Calu3 (cell line): ENCODE results near the gene MYL1. TPM values are rescaled to one million over a fixed set of nuclear protein-coding genes. Genes with fewer than 3 reads are reported as not detected.

Experiments used
- BruUV-seq: library from RNA; stranded (reverse); fragments of 400-500 nt; replicated peaks from 2 replicates; lab custom pipeline; 2021; lab: Mats Ljungman, UMichigan
- CTCF ChIA-PET: fragments of 300-600 bp; sonication (Branson Sonifier 250); formaldehyde crosslinking; loops from one replicate; lab custom pipeline; 2022; ENCODE audit warnings: antibody characterized with exemption; lab: Charles Lee
- DNase-seq: peaks from one replicate; pipeline ENCODE4 v3.0.0; 2022
- H3K27ac Mint-ChIP-seq: one replicate; pipeline ENCODE4 v1.8.0; 2022; ENCODE audit warnings: mixed read lengths; ENCODE audit not compliant: unreplicated experiment
- H3K27me3 Mint-ChIP-seq: one replicate; pipeline ENCODE4 v1.8.0; 2022; ENCODE audit warnings: mixed read lengths; ENCODE audit not compliant: unreplicated experiment
- H3K36me3 Mint-ChIP-seq: one replicate; pipeline ENCODE4 v1.8.0; 2022; ENCODE audit warnings: mild to moderate bottlenecking, moderate library complexity, mixed read lengths; ENCODE audit not compliant: insufficient read depth, unreplicated experiment
- H3K4me1 Mint-ChIP-seq: one replicate; pipeline ENCODE4 v1.8.0; 2022; ENCODE audit warnings: mild to moderate bottlenecking, low read depth, mixed read lengths; ENCODE audit not compliant: unreplicated experiment
- H3K4me3 Mint-ChIP-seq: one replicate; pipeline ENCODE4 v1.8.0; 2022; ENCODE audit warnings: mild to moderate bottlenecking, low read depth, moderate library complexity, mixed read lengths; ENCODE audit not compliant: unreplicated experiment
- H3K9me3 Mint-ChIP-seq: one replicate; pipeline ENCODE4 v1.8.0; 2022; ENCODE audit warnings: low read depth, mixed read lengths; ENCODE audit not compliant: unreplicated experiment
- CTCF ChIP-seq: fragments of 200-600 bp; IDR thresholded peaks from one replicate; pipeline ENCODE4 v1.8.0; 2022; ENCODE audit warnings: antibody characterized with exemption; ENCODE audit not compliant: unreplicated experiment
- intact Hi-C: fragments of 100-400 bp; cut with micrococcal nuclease; formaldehyde crosslinking; loops from one replicate; pipeline ENCODE4 v1.10.0; 2022; ENCODE audit not compliant: unreplicated experiment
- total RNA-seq: library from RNA; stranded (reverse); gene quantifications from 2 replicates; pipeline ENCODE4 v1.2.3, GENCODE V29; 2022

MYL1 gene
- total RNA-seq, 1 experiment from 2014 or later, result not detected

- H3K27ac Mint-ChIP-seq, result no peak overlapping the region
- intact Hi-C loops, result no loop called here
Observed at GRCh38 chr2:210356944-210357343, 42.0 kb upstream of the MYL1 start.

GRCh38 chr2:210337159-210337558, 22.2 kb upstream of the MYL1 start:
- Mint-ChIP-seq H3K36me3 (no peaks in the 10 kb centered on the region), H3K27me3 (no peaks in the 10 kb centered on the region), H3K27ac (no peak overlapping the region), H3K9me3 (peaks cover 2% of the 10 kb centered on the region), H3K4me1 (no peaks in the 10 kb centered on the region), H3K4me3 (no peak overlapping the region)
- no peak for DNase-seq
- BruUV-seq, result no TSS peak
- CTCF ChIA-PET, result interaction anchor here (0.7 kb wide), 1 partner anchor 14 kb away, joined by 3 read pairs; no protein-coding TSS in a partner anchor
- TF ChIP-seq CTCF, result no peak
- intact Hi-C loops, result loop anchor here (2.0 kb wide), 1 partner anchor 62 kb away; no protein-coding TSS in a partner anchor

More at GRCh38 chr2:210356944-210357343, 42.0 kb upstream of the MYL1 start:
- Mint-ChIP-seq H3K4me1 (no peaks in the 10 kb centered on the region), H3K9me3 (no peaks in the 10 kb centered on the region), H3K27me3 (peaks cover 5% of the 10 kb centered on the region), H3K4me3 (no peak overlapping the region), H3K36me3 (no peaks in the 10 kb centered on the region)
- CTCF ChIA-PET, result no interaction called here
- no peak for DNase-seq
- TF ChIP-seq CTCF, result no peak
- no TSS peak for BruUV-seq

- no peak overlapping the region for H3K27ac Mint-ChIP-seq
- H3K36me3 Mint-ChIP-seq, result no peaks in the 10 kb centered on the region
- intact Hi-C loops, result no loop called here
- no peak for TF ChIP-seq CTCF
- no peaks in the 10 kb centered on the region for H3K9me3 Mint-ChIP-seq
- no peaks in the 10 kb centered on the region for H3K27me3 Mint-ChIP-seq
- no peak for DNase-seq
- no peak overlapping the region for H3K4me3 Mint-ChIP-seq
- CTCF ChIA-PET, result no interaction called here
- BruUV-seq, result no TSS peak
- no peaks in the 10 kb centered on the region for H3K4me1 Mint-ChIP-seq
Observed at GRCh38 chr2:210324906-210325305, 9.9 kb upstream of the MYL1 start.

GRCh38 chr2:210324458-210324857, 9.5 kb upstream of the MYL1 start:
- CTCF ChIA-PET, result no interaction called here
- TF ChIP-seq CTCF, result no peak
- no peak overlapping the region for H3K4me3 Mint-ChIP-seq
- BruUV-seq, result no TSS peak
- H3K4me1 Mint-ChIP-seq, result no peaks in the 10 kb centered on the region
- H3K36me3 Mint-ChIP-seq, result no peaks in the 10 kb centered on the region
- intact Hi-C loops, result no loop called here
- H3K27ac Mint-ChIP-seq, result no peak overlapping the region
- DNase-seq, result no peak
- no peaks in the 10 kb centered on the region for H3K27me3 Mint-ChIP-seq
- H3K9me3 Mint-ChIP-seq, result no peaks in the 10 kb centered on the region
